HepG2 (cell line): ENCODE data around the gene SPRYD3. TPM values are rescaled to one million over a fixed set of nuclear protein-coding genes. Genes with fewer than 3 reads are reported as not detected.

Experiments
- ATF3 ChIP-seq: sonication (generic); formaldehyde crosslinking; IDR thresholded peaks from 2 replicates; pipeline ENCODE4 v1.4.0; 2020; ENCODE audit warnings: missing genetic modification reagents
- BHLHE40 ChIP-seq: IDR thresholded peaks from 2 replicates; pipeline ENCODE4 v1.6.1; 2011; ENCODE audit warnings: low read length, improper control_type of control experiment
- FOSL2 ChIP-seq: sonication (generic); formaldehyde crosslinking; IDR thresholded peaks from 2 replicates; pipeline ENCODE4 v1.4.0; 2020; ENCODE audit warnings: missing genetic modification reagents
- FOXM1 ChIP-seq: sonication (generic); formaldehyde crosslinking; IDR thresholded peaks from 2 replicates; pipeline ENCODE4 v1.5.0; 2020; ENCODE audit warnings: missing genetic modification reagents
- MAFK ChIP-seq, 2 experiments: IDR thresholded peaks in 1 of 2; conservative IDR thresholded peaks in 1 of 2; 2 replicates each; pipeline ENCODE4 v1.6.1; 2011; ENCODE audit warnings: improper control_type of control experiment in 2 of 2, low read length in 2 of 2
- MTF2 ChIP-seq: sonication (generic); formaldehyde crosslinking; IDR thresholded peaks from 2 replicates; pipeline ENCODE4 v1.5.0; 2020; ENCODE audit warnings: missing genetic modification reagents, borderline replicate concordance
- MZF1 ChIP-seq: sonication (generic); formaldehyde crosslinking; IDR thresholded peaks from 2 replicates; pipeline ENCODE4 v1.8.1; 2023; ENCODE audit warnings: mild to moderate bottlenecking, missing genetic modification reagents, borderline replicate concordance
- PCBP2 ChIP-seq: fragments of 200-400 bp; formaldehyde crosslinking; optimal IDR thresholded peaks from 2 replicates; pipeline ENCODE3; 2018; ENCODE audit warnings: low read length, low read depth; ENCODE audit not compliant: poor library complexity, severe bottlenecking
- SNAI1 ChIP-seq: sonication (generic); formaldehyde crosslinking; IDR thresholded peaks from 2 replicates; pipeline ENCODE4 v1.5.0; 2020; ENCODE audit warnings: mild to moderate bottlenecking, missing genetic modification reagents, borderline replicate concordance
- THAP7 ChIP-seq: sonication (generic); formaldehyde crosslinking; IDR thresholded peaks from 2 replicates; pipeline ENCODE4 v1.8.1; 2023; ENCODE audit warnings: mild to moderate bottlenecking, missing genetic modification reagents
- YEATS4 ChIP-seq: sonication (generic); formaldehyde crosslinking; IDR thresholded peaks from 2 replicates; pipeline ENCODE4 v1.4.0; 2020; ENCODE audit warnings: missing genetic modification reagents, borderline replicate concordance
- ZNF20 ChIP-seq: sonication (generic); formaldehyde crosslinking; IDR thresholded peaks from 2 replicates; pipeline ENCODE4 v1.4.0; 2020; ENCODE audit warnings: mild to moderate bottlenecking, moderate library complexity, missing genetic modification reagents
- ZNF296 ChIP-seq: sonication (generic); formaldehyde crosslinking; conservative IDR thresholded peaks from 2 replicates; pipeline ENCODE4 v1.5.0; 2020; ENCODE audit warnings: mild to moderate bottlenecking, missing genetic modification reagents
- ZNF34 ChIP-seq: sonication (generic); formaldehyde crosslinking; IDR thresholded peaks from 2 replicates; pipeline ENCODE4 v1.4.0; 2020; ENCODE audit warnings: mild to moderate bottlenecking, missing genetic modification reagents, borderline replicate concordance
- ZNF556 ChIP-seq: sonication (generic); formaldehyde crosslinking; IDR thresholded peaks from 2 replicates; pipeline ENCODE4 v1.4.0; 2020; ENCODE audit warnings: mild to moderate bottlenecking, missing genetic modification reagents, borderline replicate concordance
- polyA plus RNA-seq, 8 experiments: library from polyadenylated mRNA; depleted of rRNA in 3 of 8; stranded (reverse) in 7 of 8; unstranded in 1 of 8; fragments of >200 nt; fragmentation: Illumina TruSeq in 4 of 8; extraction: Trizol in 4 of 8; gene quantifications; 2 replicates each; pipeline versions ENCODE4 v1.2.1 to v1.2.3, GENCODE V29; 2011 to 2016; ENCODE audit warnings: low read depth in 4 of 8, missing spikeins in 1 of 8, mixed read lengths in 1 of 8; ENCODE audit not compliant: insufficient read depth in 1 of 8
- total RNA-seq, 5 experiments: library from RNA; depleted of rRNA; stranded (reverse); fragments of >200 nt; fragmentation: Illumina TruSeq; extraction: Trizol; gene quantifications; 2 replicates each; pipeline ENCODE4 v1.2.3, GENCODE V29; 2016; ENCODE audit warnings: low read depth in 1 of 5
- TF ChIP-seq, protein P1 (sequence below): sonication (generic); formaldehyde crosslinking; IDR thresholded peaks from 2 replicates; pipeline ENCODE4 v1.4.0; 2020; ENCODE audit warnings: low read depth, mild to moderate bottlenecking, missing genetic modification reagents
- TF ChIP-seq, protein P2 (sequence below): sonication (generic); formaldehyde crosslinking; IDR thresholded peaks from 2 replicates; pipeline ENCODE4 v1.8.1; 2023; ENCODE audit warnings: missing genetic modification reagents, mild to moderate bottlenecking, borderline replicate concordance
- TF ChIP-seq, protein P3 (sequence below): sonication (generic); formaldehyde crosslinking; IDR thresholded peaks from 2 replicates; pipeline ENCODE4 v1.4.0; 2020; ENCODE audit warnings: mild to moderate bottlenecking, missing genetic modification reagents

Gene SPRYD3
- total and polyA plus RNA-seq, 2 of the 13 experiments (the other 11 are each of a cell fraction or from before 2014, with no cell fraction given): 9.0 to 9.2 TPM

DNA sequence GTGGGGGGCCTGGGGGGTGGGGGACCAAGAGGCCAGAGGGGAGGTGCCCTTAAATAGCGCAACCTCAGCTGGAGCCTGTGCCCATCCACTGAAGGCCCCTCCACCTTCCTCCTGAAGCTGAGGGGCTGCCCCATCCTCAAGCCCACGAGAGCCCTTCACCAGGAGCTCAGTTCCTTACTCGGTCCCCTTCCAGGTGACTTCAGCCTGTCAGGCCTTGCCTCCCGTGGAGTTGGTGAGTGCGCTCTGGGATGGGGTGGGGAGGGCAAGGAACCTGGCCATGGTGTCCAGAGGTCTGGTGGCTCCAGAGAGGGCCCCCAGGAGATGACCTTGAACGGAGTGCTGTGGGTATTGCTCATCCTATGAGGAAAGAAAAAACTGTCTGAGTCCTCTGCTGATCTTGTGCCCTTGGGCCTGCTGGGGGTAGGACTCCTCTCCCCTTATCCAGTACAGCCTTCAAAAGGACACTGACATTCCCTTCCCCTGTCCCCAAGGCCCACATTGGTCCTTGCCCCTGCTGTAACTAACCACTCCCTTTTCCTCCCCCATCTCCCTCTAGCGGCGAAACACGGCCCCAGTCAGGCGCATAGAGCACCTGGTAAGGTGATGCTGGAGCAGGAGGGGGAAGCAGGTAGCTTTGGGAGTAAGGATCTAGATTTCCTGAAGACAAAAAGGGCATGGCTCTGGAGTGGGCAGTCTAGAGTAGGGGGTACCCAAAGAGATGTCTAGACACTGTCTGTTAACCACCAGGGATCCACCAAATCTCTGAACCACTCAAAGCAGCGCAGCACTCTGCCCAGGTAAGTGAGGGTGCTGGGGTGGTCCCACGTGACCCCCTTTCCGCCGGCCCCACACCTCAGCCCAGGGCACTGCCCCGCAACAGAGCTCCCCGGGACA is 25.7 kb downstream of the SPRYD3 start (continued):
- TF ChIP-seq ZNF296 (CRISPR knock-in tag) (no peak), MZF1 (no peak), ZNF20 (CRISPR knock-in tag) (no peak), BHLHE40 (no peak), THAP7 (CRISPR knock-in tag) (no peak), MAFK (conservative IDR thresholded peaks at IDR 0.05 in 1 of 2, IDR thresholded peaks at IDR 0.05 in 1 of 2; ENCODE audit: low read length in 2 of 2) (no peak), PCBP2 (no peak), ATF3 (CRISPR knock-in tag) (no peak), FOSL2 (CRISPR knock-in tag) (peak; percentile 72), SNAI1 (CRISPR knock-in tag) (no peak), YEATS4 (CRISPR knock-in tag) (no peak), ZNF556 (CRISPR knock-in tag) (no peak), FOXM1 (CRISPR knock-in tag) (no peak), MTF2 (CRISPR knock-in tag) (no peak), ZNF34 (CRISPR knock-in tag) (no peak)
- TF ChIP-seq, protein P1, sequence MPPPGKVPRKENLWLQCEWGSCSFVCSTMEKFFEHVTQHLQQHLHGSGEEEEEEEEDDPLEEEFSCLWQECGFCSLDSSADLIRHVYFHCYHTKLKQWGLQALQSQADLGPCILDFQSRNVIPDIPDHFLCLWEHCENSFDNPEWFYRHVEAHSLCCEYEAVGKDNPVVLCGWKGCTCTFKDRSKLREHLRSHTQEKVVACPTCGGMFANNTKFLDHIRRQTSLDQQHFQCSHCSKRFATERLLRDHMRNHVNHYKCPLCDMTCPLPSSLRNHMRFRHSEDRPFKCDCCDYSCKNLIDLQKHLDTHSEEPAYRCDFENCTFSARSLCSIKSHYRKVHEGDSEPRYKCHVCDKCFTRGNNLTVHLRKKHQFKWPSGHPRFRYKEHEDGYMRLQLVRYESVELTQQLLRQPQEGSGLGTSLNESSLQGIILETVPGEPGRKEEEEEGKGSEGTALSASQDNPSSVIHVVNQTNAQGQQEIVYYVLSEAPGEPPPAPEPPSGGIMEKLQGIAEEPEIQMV (CRISPR knock-in tag): no peak
- TF ChIP-seq, protein P2, sequence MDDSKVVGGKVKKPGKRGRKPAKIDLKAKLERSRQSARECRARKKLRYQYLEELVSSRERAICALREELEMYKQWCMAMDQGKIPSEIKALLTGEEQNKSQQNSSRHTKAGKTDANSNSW: no peak
- TF ChIP-seq, protein P3, sequence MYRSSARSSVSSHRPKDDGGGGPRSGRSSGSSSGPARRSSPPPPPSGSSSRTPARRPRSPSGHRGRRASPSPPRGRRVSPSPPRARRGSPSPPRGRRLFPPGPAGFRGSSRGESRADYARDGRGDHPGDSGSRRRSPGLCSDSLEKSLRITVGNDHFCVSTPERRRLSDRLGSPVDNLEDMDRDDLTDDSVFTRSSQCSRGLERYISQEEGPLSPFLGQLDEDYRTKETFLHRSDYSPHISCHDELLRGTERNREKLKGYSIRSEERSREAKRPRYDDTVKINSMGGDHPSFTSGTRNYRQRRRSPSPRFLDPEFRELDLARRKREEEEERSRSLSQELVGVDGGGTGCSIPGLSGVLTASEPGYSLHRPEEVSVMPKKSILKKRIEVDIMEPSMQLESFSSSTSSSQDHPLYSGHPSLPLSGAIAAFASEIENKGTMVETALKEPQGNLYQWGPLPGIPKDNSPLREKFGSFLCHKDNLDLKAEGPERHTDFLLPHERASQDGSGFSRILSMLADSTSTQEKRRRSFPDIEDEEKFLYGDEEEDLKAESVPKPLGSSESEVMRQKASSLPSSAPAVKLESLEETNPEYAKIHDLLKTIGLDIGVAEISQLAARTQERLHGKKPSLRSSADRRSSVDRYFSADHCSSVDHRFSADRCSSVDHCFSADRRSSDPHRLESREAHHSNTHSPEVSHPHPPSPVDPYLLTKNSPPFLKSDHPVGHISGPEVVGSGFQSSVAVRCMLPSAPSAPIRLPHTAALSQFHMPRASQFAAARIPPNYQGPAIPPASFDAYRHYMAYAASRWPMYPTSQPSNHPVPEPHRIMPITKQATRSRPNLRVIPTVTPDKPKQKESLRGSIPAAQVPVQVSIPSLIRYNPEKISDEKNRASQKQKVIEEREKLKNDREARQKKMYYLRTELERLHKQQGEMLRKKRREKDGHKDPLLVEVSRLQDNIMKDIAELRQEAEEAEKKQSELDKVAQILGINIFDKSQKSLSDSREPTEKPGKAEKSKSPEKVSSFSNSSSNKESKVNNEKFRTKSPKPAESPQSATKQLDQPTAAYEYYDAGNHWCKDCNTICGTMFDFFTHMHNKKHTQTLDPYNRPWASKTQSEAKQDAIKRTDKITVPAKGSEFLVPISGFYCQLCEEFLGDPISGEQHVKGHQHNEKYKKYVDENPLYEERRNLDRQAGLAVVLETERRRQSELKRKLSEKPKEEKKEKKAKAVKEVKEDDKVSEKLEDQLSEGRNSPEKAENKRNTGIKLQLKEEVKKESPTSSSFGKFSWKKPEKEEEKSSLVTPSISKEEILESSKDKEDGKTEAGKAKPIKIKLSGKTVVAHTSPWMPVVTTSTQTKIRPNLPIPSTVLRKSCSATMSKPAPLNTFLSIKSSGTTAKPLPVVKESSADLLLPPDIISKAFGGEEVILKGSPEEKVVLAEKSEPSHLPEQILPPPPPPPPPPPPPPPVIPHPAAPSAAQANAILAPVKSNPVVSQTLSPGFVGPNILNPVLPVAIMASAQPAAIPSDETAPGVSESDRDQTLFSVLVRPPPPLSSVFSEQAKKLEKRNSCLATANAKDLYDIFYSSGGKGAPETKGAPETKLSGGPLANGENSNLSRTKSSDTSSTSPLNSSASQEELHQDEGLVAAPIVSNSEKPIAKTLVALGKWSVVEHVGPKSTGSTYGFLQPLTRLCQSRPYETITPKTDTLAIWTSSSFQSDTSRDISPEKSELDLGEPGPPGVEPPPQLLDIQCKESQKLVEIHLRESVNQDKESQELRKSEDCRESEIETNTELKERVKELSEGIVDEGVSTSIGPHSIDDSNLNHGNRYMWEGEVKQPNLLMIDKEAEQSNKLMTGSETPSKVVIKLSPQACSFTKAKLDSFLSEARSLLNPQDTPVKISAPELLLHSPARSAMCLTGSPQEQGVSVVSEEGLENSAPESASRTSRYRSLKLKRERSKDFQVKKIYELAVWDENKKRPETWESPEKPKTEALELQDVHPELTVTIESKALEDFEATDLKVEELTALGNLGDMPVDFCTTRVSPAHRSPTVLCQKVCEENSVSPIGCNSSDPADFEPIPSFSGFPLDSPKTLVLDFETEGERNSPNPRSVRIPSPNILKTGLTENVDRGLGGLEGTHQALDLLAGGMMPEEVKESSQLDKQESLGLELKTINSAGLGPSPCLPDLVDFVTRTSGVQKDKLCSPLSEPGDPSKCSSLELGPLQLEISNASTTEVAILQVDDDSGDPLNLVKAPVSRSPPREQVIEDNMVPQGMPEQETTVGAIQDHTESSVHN (CRISPR knock-in tag): no peak
